ENCODE measurements around the gene C3.
"Not testable (repeated sequence)": the region's sequence is repeated elsewhere in the genome, so short reads cannot be mapped to it uniquely, and the experiment has no call there.

Gene C3

GRCh38 chr19:6693056-6693471, 27.4 kb downstream of the C3 start:
- DNase-seq (ENCODE audit: extremely low read depth in 1 of 2, low read depth in 1 of 2): no peak

- DNase-seq (ENCODE audit: extremely low read depth in 1 of 2, low read depth in 1 of 2): no peak
These were observed 28.4 kb downstream of the C3 start for GRCh38 chr19:6692027-6692426.

- DNase-seq (ENCODE audit: extremely low read depth in 1 of 2, low read depth in 1 of 2): no peak
These were observed 29.1 kb downstream of the C3 start for GRCh38 chr19:6691342-6691741.

GRCh38 chr19:6690160-6690885, 30.1 kb downstream of the C3 start:
- DNase-seq (ENCODE audit: extremely low read depth in 1 of 2, low read depth in 1 of 2): no peak

- no peak for DNase-seq (ENCODE audit: extremely low read depth in 1 of 2, low read depth in 1 of 2)
These were observed 33.3 kb downstream of the C3 start for GRCh38 chr19:6687114-6687513.

GRCh38 chr19:6686628-6686975, 33.8 kb downstream of the C3 start:
- no peak for DNase-seq (ENCODE audit: extremely low read depth in 1 of 2, low read depth in 1 of 2)

- no peak for DNase-seq (ENCODE audit: extremely low read depth in 1 of 2, low read depth in 1 of 2)
These were observed 34.4 kb downstream of the C3 start for GRCh38 chr19:6685962-6686627.

GRCh38 chr19:6685482-6685881, 35.0 kb downstream of the C3 start:
- no peak for DNase-seq (ENCODE audit: extremely low read depth in 1 of 2, low read depth in 1 of 2)

- no peak for DNase-seq (ENCODE audit: extremely low read depth in 1 of 2, low read depth in 1 of 2)
These were observed 36.5 kb downstream of the C3 start for GRCh38 chr19:6683971-6684370.

GRCh38 chr19:6682607-6683128, 37.8 kb downstream of the C3 start:
- DNase-seq (ENCODE audit: extremely low read depth in 1 of 2, low read depth in 1 of 2): no peak

- DNase-seq (ENCODE audit: extremely low read depth in 1 of 2, low read depth in 1 of 2): no peak
These were observed 40.3 kb downstream of the C3 start for GRCh38 chr19:6680141-6680540.

GRCh38 chr19:6679139-6679538, 41.3 kb downstream of the C3 start:
- DNase-seq (ENCODE audit: extremely low read depth in 1 of 2, low read depth in 1 of 2): no peak

- no peak for DNase-seq (ENCODE audit: extremely low read depth in 1 of 2, low read depth in 1 of 2)
These were observed 41.8 kb downstream of the C3 start for GRCh38 chr19:6678690-6679109.

- DNase-seq (ENCODE audit: extremely low read depth in 1 of 2, low read depth in 1 of 2): no peak
These were observed 42.4 kb downstream of the C3 start for GRCh38 chr19:6677883-6678689.

GRCh38 chr19:6677495-6677882, 43.0 kb downstream of the C3 start:
- no peak for DNase-seq (ENCODE audit: extremely low read depth in 1 of 2, low read depth in 1 of 2)

- DNase-seq (ENCODE audit: extremely low read depth in 1 of 2, low read depth in 1 of 2): no peak
These were observed 44.2 kb downstream of the C3 start for GRCh38 chr19:6676288-6676687.

GRCh38 chr19:6674868-6675305, 45.6 kb downstream of the C3 start:
- peak; percentile 69 to 79 for DNase-seq (ENCODE audit: extremely low read depth in 1 of 2, low read depth in 1 of 2)

- DNase-seq (ENCODE audit: extremely low read depth in 1 of 2, low read depth in 1 of 2): not testable (repeated sequence)
These were observed 46.0 kb downstream of the C3 start for GRCh38 chr19:6674408-6674807.

- no peak for DNase-seq (ENCODE audit: extremely low read depth in 1 of 2, low read depth in 1 of 2)
These were observed 47.7 kb downstream of the C3 start for GRCh38 chr19:6672693-6673290.

- DNase-seq (ENCODE audit: extremely low read depth in 1 of 2, low read depth in 1 of 2): no peak
These were observed 48.5 kb downstream of the C3 start for GRCh38 chr19:6671960-6672359.

GRCh38 chr19:6668691-6669090, 51.8 kb downstream of the C3 start:
- DNase-seq (ENCODE audit: extremely low read depth in 1 of 2, low read depth in 1 of 2): no peak
